ENCODE measurements around the gene LYG2.
A peak's percentile ranks its signal among the peaks of the same experiment; 100 is the strongest.
"Not testable (repeated sequence)": the region's sequence is repeated elsewhere in the genome, so short reads cannot be mapped to it uniquely, and the experiment has no call there.

Gene LYG2

GRCh38 chr2:99255491-99256318 lies at the start of gene LYG2:
TSS of gene LYG2 (minus strand) at chr2:99255666. CDS start at chr2:99254260, 1,406 bp downstream.
- no peak for DNase-seq (ENCODE audit: low spot score)

- DNase-seq (ENCODE audit: low spot score): not testable (repeated sequence)
These were observed 45.6 kb upstream of the LYG2 start, which contains the start of gene LYG1 for GRCh38 chr2:99301097-99301496. TSS of gene LYG1 (minus strand) at chr2:99301197. CDS start at chr2:99295670, 5,527 bp downstream.

- DNase-seq (ENCODE audit: low spot score): no peak
These were observed 44.1 kb upstream of the LYG2 start for GRCh38 chr2:99299580-99299979.

GRCh38 chr2:99297994-99298393 lies 42.5 kb upstream of the LYG2 start:
- DNase-seq (ENCODE audit: low spot score): no peak

- no peak for DNase-seq (ENCODE audit: low spot score)
These were observed 30.1 kb upstream of the LYG2 start for GRCh38 chr2:99285526-99285925.

GRCh38 chr2:99279969-99280695 lies 24.7 kb upstream of the LYG2 start:
- DNase-seq (ENCODE audit: low spot score): no peak

GRCh38 chr2:99278793-99279291 lies 23.4 kb upstream of the LYG2 start:
- peak; percentile 71 for DNase-seq (ENCODE audit: low spot score)

DNA sequence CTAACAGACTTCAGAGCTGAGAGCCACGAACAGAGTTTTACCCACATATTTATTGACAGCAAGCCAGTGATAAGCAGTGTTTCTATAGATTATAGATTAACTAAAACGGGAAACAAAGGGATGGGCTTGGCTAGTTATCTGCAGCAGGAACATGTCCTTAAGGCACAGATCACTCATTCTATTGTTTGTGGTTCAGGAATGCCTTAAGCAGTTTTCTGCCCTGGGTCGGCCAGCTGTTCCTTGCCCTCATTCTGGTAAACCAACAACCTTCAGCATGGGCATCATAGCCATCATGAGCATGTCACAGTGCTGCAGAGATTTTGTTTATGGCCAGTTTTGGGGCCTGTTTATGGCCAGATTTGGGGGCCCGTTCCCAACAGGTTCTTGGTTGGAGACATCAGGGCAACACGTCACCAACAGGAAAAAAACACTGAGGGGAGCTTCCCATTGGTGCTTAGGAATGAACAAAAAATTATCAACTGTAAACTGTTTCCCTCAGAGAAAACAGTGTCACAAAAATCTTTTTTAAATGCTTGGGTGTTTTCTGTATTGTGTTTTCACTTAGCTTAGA lies 22.8 kb upstream of the LYG2 start:
- DNase-seq (ENCODE audit: low spot score): not testable (repeated sequence)

- no peak for DNase-seq (ENCODE audit: low spot score)
These were observed 20.4 kb upstream of the LYG2 start for GRCh38 chr2:99275882-99276281.

- DNase-seq (ENCODE audit: low spot score): no peak
These were observed 5.8 kb upstream of the LYG2 start for GRCh38 chr2:99261242-99261641.

DNA sequence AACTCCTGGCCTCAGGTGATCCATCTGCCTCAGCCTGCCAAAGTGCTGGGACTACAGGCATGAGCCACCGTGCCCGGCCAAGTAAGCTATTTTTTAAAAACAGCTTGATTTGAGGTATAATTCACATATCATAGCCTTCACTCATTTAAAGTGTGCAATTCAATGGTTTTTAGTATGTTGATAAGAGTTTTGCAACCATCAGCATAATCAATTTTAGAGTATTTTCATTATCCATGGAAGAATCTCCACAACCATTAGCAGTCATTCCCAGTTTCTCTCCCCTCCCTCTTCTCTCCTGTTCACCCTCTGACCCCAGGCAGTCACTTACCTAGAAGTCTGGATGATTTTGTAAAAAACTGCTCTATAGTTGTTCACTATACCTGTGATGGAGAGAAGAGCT lies 4.7 kb upstream of the LYG2 start:
- DNase-seq (ENCODE audit: low spot score): no peak

- no peak for DNase-seq (ENCODE audit: low spot score)
These were observed 4.0 kb upstream of the LYG2 start for GRCh38 chr2:99259465-99259864.

- no peak for DNase-seq (ENCODE audit: low spot score)
These were observed 1.2 kb upstream of the LYG2 start for GRCh38 chr2:99256677-99257076.

GRCh38 chr2:99249951-99250350 lies 5.5 kb downstream of the LYG2 start:
- DNase-seq (ENCODE audit: low spot score): no peak

DNA sequence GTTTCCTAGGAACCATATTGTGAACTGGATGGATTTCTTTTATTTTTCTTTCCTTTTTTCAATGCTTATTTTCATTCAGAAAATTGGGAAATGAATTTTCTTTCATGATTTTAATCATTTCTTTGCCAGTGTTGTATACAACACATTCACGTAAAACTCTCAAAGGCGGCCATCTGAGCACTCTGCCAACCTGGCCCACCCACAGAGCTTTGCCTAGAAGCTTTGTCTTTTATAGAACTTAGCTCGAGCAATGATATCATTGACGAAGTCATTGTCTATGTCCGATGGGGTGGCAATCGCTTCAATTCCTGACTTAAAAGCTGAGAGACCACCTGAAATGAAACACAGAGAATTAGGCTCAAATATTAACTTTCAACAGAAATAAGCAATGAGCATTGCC lies 13.3 kb downstream of the LYG2 start:
- no peak for DNase-seq (ENCODE audit: low spot score)

DNA sequence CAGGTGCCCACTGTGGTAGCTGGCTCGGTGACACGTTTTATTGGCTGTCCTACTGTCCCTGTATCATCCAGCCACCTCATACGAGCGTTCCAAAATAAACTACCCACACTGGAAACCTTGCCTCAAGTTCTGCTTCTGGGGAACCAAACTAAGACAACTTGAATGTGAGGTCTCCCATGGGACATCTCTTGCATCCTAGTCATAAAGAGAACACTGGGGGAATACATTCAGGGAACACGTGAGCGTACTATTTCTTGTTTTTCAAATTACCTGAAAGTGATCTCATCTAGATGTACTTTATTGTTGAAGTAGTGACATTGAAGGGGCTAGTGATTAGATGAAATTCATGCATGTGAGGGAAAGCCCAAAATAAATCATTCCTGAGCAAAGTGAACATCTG lies 15.0 kb downstream of the LYG2 start:
- no peak for DNase-seq (ENCODE audit: low spot score)

DNA sequence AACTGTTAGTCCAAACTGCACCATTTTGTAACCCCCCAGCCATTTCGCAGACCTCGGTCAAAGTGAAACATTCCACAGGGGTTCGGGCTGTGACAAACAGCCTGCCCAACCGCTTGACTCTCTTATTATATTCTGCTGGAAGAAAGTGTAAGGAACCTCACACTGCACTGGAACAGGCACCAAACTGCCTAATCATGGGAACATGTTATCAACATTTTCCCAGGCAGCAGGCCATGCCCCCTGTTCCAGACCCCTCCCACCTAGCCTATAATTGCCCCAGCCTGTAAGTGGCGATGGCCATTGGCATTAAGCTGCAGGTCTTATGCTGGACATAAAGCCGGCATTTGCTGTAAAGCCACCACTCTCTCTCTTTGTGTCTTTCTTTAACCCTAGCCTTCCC lies 16.9 kb downstream of the LYG2 start:
- DNase-seq (ENCODE audit: low spot score): no peak

- not testable (repeated sequence) for DNase-seq (ENCODE audit: low spot score)
These were observed 22.3 kb downstream of the LYG2 start for GRCh38 chr2:99233177-99233576.

DNA sequence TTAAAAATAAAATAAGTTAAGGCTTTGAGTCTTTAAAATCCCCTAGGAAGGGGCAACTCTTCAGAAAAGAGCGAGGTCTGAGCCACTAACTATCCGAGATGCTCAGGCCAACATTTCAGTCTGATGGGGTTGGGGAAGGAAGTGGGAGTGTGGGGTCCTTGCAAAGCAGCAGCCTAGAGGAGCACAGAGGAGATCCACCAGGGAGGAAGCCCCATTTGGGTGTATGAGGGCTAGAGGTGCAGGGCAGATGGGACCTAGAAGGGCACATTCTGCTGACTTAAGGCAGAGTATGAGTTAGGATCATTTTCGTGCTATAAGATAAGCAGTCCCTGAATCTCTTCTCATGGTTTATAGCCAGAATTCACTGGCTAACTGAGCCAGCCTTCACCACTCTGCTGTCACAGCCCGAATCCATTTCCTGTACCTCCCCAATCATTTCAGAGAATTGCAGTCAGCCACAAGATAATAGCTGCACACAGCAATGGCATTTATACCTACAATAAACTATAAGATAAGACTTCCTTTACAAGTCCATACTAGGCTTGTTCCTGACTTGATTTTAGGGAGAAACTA lies 37.5 kb downstream of the LYG2 start:
- DNase-seq (ENCODE audit: low spot score): no peak

DNA sequence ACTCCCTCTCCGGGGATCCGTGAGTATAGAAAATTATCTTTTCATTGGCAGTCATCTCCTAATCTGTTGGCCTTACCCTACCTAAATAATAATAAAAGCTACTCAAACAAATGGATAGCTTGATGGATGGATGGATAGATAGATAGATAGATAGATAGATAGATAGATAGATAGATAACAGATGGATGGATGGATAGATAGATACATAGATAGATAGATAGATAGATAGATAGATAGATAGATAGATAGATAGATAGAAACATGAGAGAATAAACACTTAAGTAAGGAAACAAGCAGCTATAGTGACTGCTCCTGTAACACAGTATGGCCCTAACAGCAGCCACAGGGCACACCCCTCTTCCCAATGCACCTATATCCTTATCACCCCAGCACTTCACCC lies 39.4 kb downstream of the LYG2 start:
- no peak for DNase-seq (ENCODE audit: low spot score)

DNA sequence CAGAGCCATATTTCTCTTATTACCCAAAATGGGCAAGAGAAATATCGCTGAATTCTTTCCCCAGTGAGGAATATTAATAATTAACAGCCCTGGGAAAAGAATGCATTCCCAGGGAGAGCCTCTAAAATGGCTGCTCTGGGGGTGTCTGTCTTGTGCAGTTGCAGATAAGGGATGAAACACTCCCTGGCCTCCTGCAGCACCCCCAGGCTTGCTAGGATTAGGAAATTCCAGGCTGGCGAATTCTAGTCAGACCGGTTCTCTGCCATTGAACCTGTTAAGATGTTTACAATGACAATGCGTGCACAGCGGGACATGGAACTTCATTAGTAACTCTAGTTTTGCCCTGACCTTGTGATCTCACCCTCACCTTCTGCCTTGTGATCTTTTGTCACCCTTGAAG lies 50.0 kb downstream of the LYG2 start:
- no peak for DNase-seq (ENCODE audit: low spot score)

- no peak for DNase-seq (ENCODE audit: low spot score)
These were observed 53.3 kb downstream of the LYG2 start for GRCh38 chr2:99201959-99202678.

Measured in SW480 (cell line).